Breast epithelium (tissue), 3 donors: Measurements from ENCODE around the gene CLEC17A.
"Not testable (repeated sequence)": the region's sequence is repeated elsewhere in the genome, so short reads cannot be mapped to it uniquely, and the experiment has no call there.

Experiments used
- CTCF ChIP-seq, 3 donors: fragments of 450-650 bp; IDR thresholded peaks; one replicate each; pipeline ENCODE4 v1.5.1; 2016 to 2017; ENCODE audit warnings: antibody characterized with exemption in 3 of 3, mild to moderate bottlenecking in 3 of 3, moderate library complexity in 3 of 3
- POLR2A ChIP-seq: fragments of 450-650 bp; IDR thresholded peaks from one replicate; pipeline ENCODE4 v1.6.1; 2016; ENCODE audit warnings: antibody characterized with exemption, mild to moderate bottlenecking, moderate library complexity

GRCh38 chr19:14584372-14584771, 1.5 kb downstream of the CLEC17A start:
- not testable (repeated sequence) for TF ChIP-seq CTCF (IDR thresholded peaks at IDR 0.05); POLR2A
